ENCODE measurements around the gene LEF1. TPM values are rescaled to one million over a fixed set of nuclear protein-coding genes. Genes with fewer than 3 reads are reported as not detected.
A peak's percentile ranks its signal among the peaks of the same experiment; 100 is the strongest.

LEF1 gene
- total RNA-seq, 1 donor from 2014 or later, result 12.5 TPM

- no peaks in the 10 kb centered on the region for H3K4me1 ChIP-seq
- intact Hi-C loops (cut with DNase I), result no loop called here
- no peaks in the 10 kb centered on the region for H3K27me3 ChIP-seq
- no peaks in the 10 kb centered on the region for H3K36me3 ChIP-seq
- TF ChIP-seq CTCF (IDR thresholded peaks at IDR 0.05) (no peak), POLR2AphosphoS5 (IDR thresholded peaks at IDR 0.05; ENCODE audit: insufficient read depth in 1 of 2, low read depth in 1 of 2) (no peak), POLR2A (IDR thresholded peaks at IDR 0.05) (no peak)
- H3K27ac ChIP-seq, result no peak overlapping the region
- no peak overlapping the region for H3K4me3 ChIP-seq
- no peak for DNase-seq (ENCODE audit: extremely low spot score in 2 of 2)
- no peaks in the 10 kb centered on the region for H3K9me3 ChIP-seq
Measured at GRCh38 chr4:108180513-108180912, 11.8 kb upstream of the LEF1 start.

- intact Hi-C loops (cut with DNase I), result no loop called here
- no peak for TF ChIP-seq POLR2AphosphoS5 (IDR thresholded peaks at IDR 0.05; ENCODE audit: insufficient read depth in 1 of 2, low read depth in 1 of 2)
- TF ChIP-seq CTCF (IDR thresholded peaks at IDR 0.05), result no peak
- TF ChIP-seq POLR2A (IDR thresholded peaks at IDR 0.05), result no peak
- Histone ChIP-seq H3K36me3 (no peaks in the 10 kb centered on the region), H3K4me1 (peaks cover 14% of the 10 kb centered on the region), H3K9me3 (no peaks in the 10 kb centered on the region), H3K27me3 (peaks cover 6% of the 10 kb centered on the region), H3K27ac (no peak overlapping the region), H3K4me3 (no peak overlapping the region)
- no peak for DNase-seq (ENCODE audit: extremely low spot score in 2 of 2)
Measured at GRCh38 chr4:108175966-108176365, 7.2 kb upstream of the LEF1 start.

- Histone ChIP-seq H3K36me3 (no peaks in the 10 kb centered on the region), H3K27ac (no peak overlapping the region), H3K4me3 (no peak overlapping the region), H3K9me3 (no peaks in the 10 kb centered on the region), H3K27me3 (peaks cover 6% of the 10 kb centered on the region), H3K4me1 (peaks cover 14% of the 10 kb centered on the region)
- TF ChIP-seq POLR2AphosphoS5 (IDR thresholded peaks at IDR 0.05; ENCODE audit: insufficient read depth in 1 of 2, low read depth in 1 of 2) (no peak), POLR2A (IDR thresholded peaks at IDR 0.05) (no peak), CTCF (IDR thresholded peaks at IDR 0.05) (no peak)
- DNase-seq (ENCODE audit: extremely low spot score in 2 of 2), result no peak
- intact Hi-C loops (cut with DNase I), result no loop called here
Measured at GRCh38 chr4:108174856-108175255, 6.1 kb upstream of the LEF1 start.

DNA sequence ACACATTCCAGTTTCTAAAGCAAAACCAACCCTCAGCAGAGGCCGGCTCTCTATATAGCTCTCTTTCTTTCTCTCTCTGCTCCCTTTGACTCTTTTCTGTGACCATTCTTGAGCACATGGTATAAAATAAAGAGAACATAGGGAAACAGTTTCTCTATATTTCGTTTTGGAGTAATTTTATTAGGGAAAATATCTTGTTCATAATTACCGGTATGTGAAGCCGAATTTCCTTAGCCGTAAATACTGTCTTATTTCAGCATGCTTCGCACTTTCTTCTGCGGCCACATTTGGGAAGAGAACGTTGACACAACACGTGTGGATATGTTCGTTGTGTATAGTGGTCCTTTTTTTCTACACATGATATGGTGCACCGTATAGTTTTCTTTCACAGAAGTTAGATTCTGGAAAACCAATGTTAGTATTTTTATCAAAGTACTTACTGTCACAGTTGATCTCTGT lies 4.9 kb upstream of the LEF1 start:
- H3K9me3 ChIP-seq, result no peaks in the 10 kb centered on the region
- TF ChIP-seq POLR2A (IDR thresholded peaks at IDR 0.05) (no peak), POLR2AphosphoS5 (IDR thresholded peaks at IDR 0.05; ENCODE audit: insufficient read depth in 1 of 2, low read depth in 1 of 2) (no peak), CTCF (IDR thresholded peaks at IDR 0.05) (no peak)
- DNase-seq (ENCODE audit: extremely low spot score in 2 of 2), result no peak
- no peaks in the 10 kb centered on the region for H3K36me3 ChIP-seq
- intact Hi-C loops (cut with DNase I), result no loop called here
- peaks cover 6% of the 10 kb centered on the region for H3K27me3 ChIP-seq
- H3K27ac ChIP-seq, result no peak overlapping the region
- peaks cover 20% of the 10 kb centered on the region for H3K4me1 ChIP-seq
- H3K4me3 ChIP-seq, result peak overlapping the region; percentile 54 to 59

- H3K4me1 ChIP-seq, result peaks cover 22% of the 10 kb centered on the region
- TF ChIP-seq CTCF (IDR thresholded peaks at IDR 0.05) (no peak), POLR2AphosphoS5 (IDR thresholded peaks at IDR 0.05; ENCODE audit: insufficient read depth in 1 of 2, low read depth in 1 of 2) (peak; percentile 35 to 41)
- H3K4me3 ChIP-seq, result peak overlapping the region; percentile 54 to 59
- no peaks in the 10 kb centered on the region for H3K36me3 ChIP-seq
- no peaks in the 10 kb centered on the region for H3K9me3 ChIP-seq
- intact Hi-C loops (cut with DNase I), result no loop called here
- DNase-seq (ENCODE audit: extremely low spot score in 2 of 2), result no peak
- H3K27me3 ChIP-seq, result peaks cover 6% of the 10 kb centered on the region
- H3K27ac ChIP-seq, result peak overlapping the region; percentile 75
Measured at GRCh38 chr4:108172753-108173598, 4.2 kb upstream of the LEF1 start.
